ENCODE results near the gene CIDEC.

GRCh38 chr3:9911863-9912262, 31.8 kb upstream of the CIDEC start:
- no peak for TF ChIP-seq CTCF (IDR thresholded peaks at IDR 0.05; ENCODE audit: low read depth, low read length)
- TF ChIP-seq EZH2phosphoT487 (IDR thresholded peaks at IDR 0.05; ENCODE audit: low read depth) = no peak

All from OCI-LY3 (cell line).